K562 (cell line): ENCODE measurements around the gene BHLHE23. TPM values are rescaled to one million over a fixed set of nuclear protein-coding genes. Genes with fewer than 3 reads are reported as not detected.

Source experiments
- ASH1L ChIP-seq: fragments of 450-650 bp; IDR thresholded peaks from 2 replicates; pipeline ENCODE4 v1.6.1; 2018; ENCODE audit warnings: borderline replicate concordance, mild to moderate bottlenecking, low read depth; ENCODE audit not compliant: partially characterized antibody
- EGR1 ChIP-seq: fragments of 450-650 bp; conservative IDR thresholded peaks from 2 replicates; pipeline ENCODE4 v1.6.1; 2017; ENCODE audit warnings: mild to moderate bottlenecking
- GTF2A2 ChIP-seq: IDR thresholded peaks from 2 replicates; pipeline ENCODE4 v1.6.1; 2016; ENCODE audit warnings: mild to moderate bottlenecking, missing genetic modification characterization, missing compliant biosample characterization
- HMG20B ChIP-seq: fragments of 250-450 bp; sonication (Bioruptor Pico); IDR thresholded peaks from 2 replicates; pipeline ENCODE4 v1.5.0; 2021; ENCODE audit warnings: mild to moderate bottlenecking
- HNRNPUL1 ChIP-seq: fragments of 200-400 bp; formaldehyde crosslinking; IDR thresholded peaks from 2 replicates; pipeline ENCODE4 v1.6.1; 2017; ENCODE audit warnings: low read length
- LEF1 ChIP-seq: fragments of 450-650 bp; IDR thresholded peaks from 2 replicates; pipeline ENCODE4 v1.6.1; 2016; ENCODE audit warnings: mild to moderate bottlenecking
- MEIS2 ChIP-seq: fragments of 450-650 bp; IDR thresholded peaks from 2 replicates; pipeline ENCODE4 v1.6.1; 2014; ENCODE audit warnings: mild to moderate bottlenecking; ENCODE audit not compliant: partially characterized antibody
- NFE2 ChIP-seq: IDR thresholded peaks from 2 replicates; pipeline ENCODE4 v1.6.1; 2014; ENCODE audit warnings: antibody characterized with exemption, low read depth
- NFE2L1 ChIP-seq: fragments of 450-650 bp; IDR thresholded peaks from 2 replicates; pipeline ENCODE4 v1.6.1; 2016; ENCODE audit warnings: missing genetic modification characterization, low read depth, mild to moderate bottlenecking, missing compliant biosample characterization, moderate library complexity, borderline replicate concordance
- NRF1 ChIP-seq, 2 experiments: fragments of 450-650 bp; IDR thresholded peaks in 1 of 2; conservative IDR thresholded peaks in 1 of 2; 2 replicates each; pipeline ENCODE4 v1.6.1; 2014; ENCODE audit warnings: mild to moderate bottlenecking in 2 of 2
- PTRF ChIP-seq: fragments of 450-650 bp; IDR thresholded peaks from 2 replicates; pipeline ENCODE4 v1.6.1; 2016; ENCODE audit warnings: mild to moderate bottlenecking, missing genetic modification characterization, missing compliant biosample characterization
- SAP30 ChIP-seq: fragments of 200-600 bp; sonication (generic); IDR thresholded peaks from 2 replicates; pipeline ENCODE4 v1.6.1; 2012; ENCODE audit warnings: borderline replicate concordance, low read depth, mild to moderate bottlenecking, moderate library complexity, low read length, control low read depth, inconsistent platforms; ENCODE audit not compliant: insufficient read depth, poor library complexity, severe bottlenecking
- STAG1 ChIP-seq: sonication (generic); formaldehyde crosslinking; IDR thresholded peaks from 2 replicates; pipeline ENCODE4 v1.5.0; 2020; ENCODE audit warnings: missing genetic modification reagents, borderline replicate concordance
- TARDBP ChIP-seq: fragments of 450-650 bp; IDR thresholded peaks from 2 replicates; pipeline ENCODE4 v1.6.1; 2016
- XRCC5 ChIP-seq: fragments of 200-400 bp; formaldehyde crosslinking; IDR thresholded peaks from 2 replicates; pipeline ENCODE4 v1.6.1; 2017; ENCODE audit warnings: low read depth, mild to moderate bottlenecking, low read length
- YBX1 ChIP-seq: fragments of 450-650 bp; IDR thresholded peaks from 2 replicates; pipeline ENCODE4 v1.7.1; 2016; ENCODE audit warnings: mild to moderate bottlenecking
- ZNF24 ChIP-seq: fragments of 450-650 bp; IDR thresholded peaks from 2 replicates; pipeline ENCODE4 v1.6.1; 2016
- ZNF408 ChIP-seq: fragments of 250-450 bp; sonication (Bioruptor Pico); IDR thresholded peaks from 2 replicates; pipeline ENCODE4 v1.4.0; 2020; ENCODE audit warnings: low read depth, mild to moderate bottlenecking, moderate library complexity
- polyA plus RNA-seq, 8 experiments: library from polyadenylated mRNA; depleted of rRNA in 4 of 8; stranded (reverse) in 5 of 8; unstranded in 3 of 8; fragments of >200 nt; fragmentation: Nextera tagmentation in 2 of 8; fragmentation: Illumina TruSeq in 1 of 8; extraction: Ambion mirVana in 2 of 8; extraction: Trizol in 1 of 8; gene quantifications; 2 replicates each; pipeline versions ENCODE4 v1.2.1 to v1.2.3, GENCODE V29; 2011 to 2014; ENCODE audit warnings: inconsistent platforms in 1 of 8, missing spikeins in 1 of 8
- total RNA-seq, 7 experiments: library from RNA; depleted of rRNA in 6 of 7; stranded (reverse); fragments of >200 nt in 6 of 7; fragmentation: Illumina TruSeq in 2 of 7; extraction: Trizol in 2 of 7; gene quantifications; 2 replicates each; pipeline versions ENCODE4 v1.2.1 to v1.2.3, GENCODE V29; 2011 to 2021; ENCODE audit warnings: low replicate concordance in 1 of 7
- TF ChIP-seq, protein P1 (sequence below): fragments of 200-800 bp; sonication (Bioruptor generic); IDR thresholded peaks from 2 replicates; pipeline ENCODE4 v1.6.1; 2017; ENCODE audit warnings: missing genetic modification characterization, missing compliant biosample characterization
- TF ChIP-seq, protein P2 (sequence below): sonication (generic); formaldehyde crosslinking; IDR thresholded peaks from 2 replicates; pipeline ENCODE4 v1.8.0; 2022; ENCODE audit warnings: missing genetic modification reagents, mild to moderate bottlenecking, moderate library complexity, borderline replicate concordance
- TF ChIP-seq, protein P3 (sequence below): fragments of 450-650 bp; formaldehyde crosslinking; conservative IDR thresholded peaks from 2 replicates; pipeline ENCODE4 v1.4.0; 2022; ENCODE audit warnings: mild to moderate bottlenecking, missing genetic modification characterization
- TF ChIP-seq, protein P4 (sequence below): fragments of 250-450 bp; sonication (Bioruptor Pico); IDR thresholded peaks from 2 replicates; pipeline ENCODE4 v1.5.0; 2021; ENCODE audit warnings: mild to moderate bottlenecking, borderline replicate concordance

BHLHE23 gene
- total and polyA plus RNA-seq, 9 of the 15 experiments (the other 6 are each of a cell fraction or from before 2014, with no cell fraction given) = not detected

DNA sequence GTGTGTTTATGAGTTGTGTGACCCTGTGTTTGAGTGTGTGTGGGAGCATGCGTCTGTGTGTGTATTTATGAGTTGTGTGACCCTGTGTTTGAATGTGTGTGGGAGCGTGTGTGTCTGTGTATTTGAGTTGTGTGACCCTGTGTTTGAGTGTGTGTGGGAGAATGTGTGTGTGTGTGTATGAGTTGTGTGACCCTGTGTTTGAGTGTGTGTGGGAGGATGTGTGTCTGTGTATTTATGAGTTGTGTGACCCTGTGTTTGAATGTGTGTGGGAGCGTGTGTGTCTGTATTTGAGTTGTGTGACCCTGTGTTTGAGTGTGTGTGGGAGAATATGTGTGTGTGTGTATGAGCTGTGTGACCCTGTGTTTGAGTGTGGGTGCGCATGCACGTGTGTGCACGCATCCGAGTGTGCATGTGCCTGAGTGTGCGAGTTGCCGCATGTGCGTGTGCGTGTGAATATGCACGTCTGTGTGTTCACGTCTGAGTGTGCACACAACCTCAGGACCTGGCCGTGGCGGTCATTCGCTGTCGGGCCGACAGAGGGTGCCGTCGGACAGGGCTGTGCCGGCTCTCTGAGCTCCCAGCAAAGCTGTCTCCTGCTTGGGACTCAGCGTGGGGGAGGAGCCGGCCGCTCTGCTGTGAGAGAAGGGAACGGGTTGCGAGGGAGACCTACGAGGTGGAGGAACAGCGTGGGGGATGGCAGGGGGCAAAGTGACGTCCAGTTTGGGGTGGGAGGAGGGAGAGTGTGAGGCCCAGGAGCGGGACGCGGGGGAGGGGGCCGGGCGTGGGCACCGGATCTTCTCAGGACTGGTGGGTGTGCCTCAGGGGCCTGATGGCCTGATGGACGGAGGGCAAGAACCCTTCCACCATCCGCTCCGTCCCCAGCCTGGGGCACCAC, 34.6 kb downstream of the BHLHE23 start (continued):
- TF ChIP-seq, protein P1, sequence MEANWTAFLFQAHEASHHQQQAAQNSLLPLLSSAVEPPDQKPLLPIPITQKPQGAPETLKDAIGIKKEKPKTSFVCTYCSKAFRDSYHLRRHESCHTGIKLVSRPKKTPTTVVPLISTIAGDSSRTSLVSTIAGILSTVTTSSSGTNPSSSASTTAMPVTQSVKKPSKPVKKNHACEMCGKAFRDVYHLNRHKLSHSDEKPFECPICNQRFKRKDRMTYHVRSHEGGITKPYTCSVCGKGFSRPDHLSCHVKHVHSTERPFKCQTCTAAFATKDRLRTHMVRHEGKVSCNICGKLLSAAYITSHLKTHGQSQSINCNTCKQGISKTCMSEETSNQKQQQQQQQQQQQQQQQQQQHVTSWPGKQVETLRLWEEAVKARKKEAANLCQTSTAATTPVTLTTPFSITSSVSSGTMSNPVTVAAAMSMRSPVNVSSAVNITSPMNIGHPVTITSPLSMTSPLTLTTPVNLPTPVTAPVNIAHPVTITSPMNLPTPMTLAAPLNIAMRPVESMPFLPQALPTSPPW = peak; percentile 25; the same call in 1 of the 2 replicates
- TF ChIP-seq HNRNPUL1 = no peak
- 0 out of 2 replicates have a peak, but pooled peaks have one; percentile 45 for TF ChIP-seq TARDBP
- TF ChIP-seq ZNF24 = no peak
- no peak for TF ChIP-seq ASH1L
- 0 out of 4 replicates have a peak, but pooled peaks of 1 of the 2 experiments have one; percentile 29 for TF ChIP-seq NRF1 (conservative IDR thresholded peaks at IDR 0.05 in 1 of 2, IDR thresholded peaks at IDR 0.05 in 1 of 2)
- TF ChIP-seq NFE2L1 = no peak
- TF ChIP-seq ZNF408 = no peak
- no peak for TF ChIP-seq SAP30
- peak; percentile 70; the same call in 1 of the 2 replicates for TF ChIP-seq XRCC5
- peak; percentile 14 for TF ChIP-seq MEIS2
- no peak for TF ChIP-seq HMG20B (CRISPR knock-in tag)
- no peak for TF ChIP-seq YBX1
- TF ChIP-seq LEF1 = no peak
- TF ChIP-seq GTF2A2 (tag) = no peak
- TF ChIP-seq EGR1 = peak; percentile 31; the same call in 1 of the 2 replicates
- TF ChIP-seq, protein P2, sequence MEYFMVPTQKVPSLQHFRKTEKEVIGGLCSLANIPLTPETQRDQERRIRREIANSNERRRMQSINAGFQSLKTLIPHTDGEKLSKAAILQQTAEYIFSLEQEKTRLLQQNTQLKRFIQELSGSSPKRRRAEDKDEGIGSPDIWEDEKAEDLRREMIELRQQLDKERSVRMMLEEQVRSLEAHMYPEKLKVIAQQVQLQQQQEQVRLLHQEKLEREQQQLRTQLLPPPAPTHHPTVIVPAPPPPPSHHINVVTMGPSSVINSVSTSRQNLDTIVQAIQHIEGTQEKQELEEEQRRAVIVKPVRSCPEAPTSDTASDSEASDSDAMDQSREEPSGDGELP (CRISPR knock-in tag) = peak; percentile 65; the same call in 1 of the 2 replicates
- no peak for TF ChIP-seq NFE2
- TF ChIP-seq PTRF = no peak
- TF ChIP-seq, protein P3, sequence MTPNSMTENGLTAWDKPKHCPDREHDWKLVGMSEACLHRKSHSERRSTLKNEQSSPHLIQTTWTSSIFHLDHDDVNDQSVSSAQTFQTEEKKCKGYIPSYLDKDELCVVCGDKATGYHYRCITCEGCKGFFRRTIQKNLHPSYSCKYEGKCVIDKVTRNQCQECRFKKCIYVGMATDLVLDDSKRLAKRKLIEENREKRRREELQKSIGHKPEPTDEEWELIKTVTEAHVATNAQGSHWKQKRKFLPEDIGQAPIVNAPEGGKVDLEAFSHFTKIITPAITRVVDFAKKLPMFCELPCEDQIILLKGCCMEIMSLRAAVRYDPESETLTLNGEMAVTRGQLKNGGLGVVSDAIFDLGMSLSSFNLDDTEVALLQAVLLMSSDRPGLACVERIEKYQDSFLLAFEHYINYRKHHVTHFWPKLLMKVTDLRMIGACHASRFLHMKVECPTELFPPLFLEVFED (CRISPR knock-in tag) = no peak
- TF ChIP-seq STAG1 (CRISPR knock-in tag) = 0 out of 2 replicates have a peak, but pooled peaks have one; percentile 53
- TF ChIP-seq, protein P4, sequence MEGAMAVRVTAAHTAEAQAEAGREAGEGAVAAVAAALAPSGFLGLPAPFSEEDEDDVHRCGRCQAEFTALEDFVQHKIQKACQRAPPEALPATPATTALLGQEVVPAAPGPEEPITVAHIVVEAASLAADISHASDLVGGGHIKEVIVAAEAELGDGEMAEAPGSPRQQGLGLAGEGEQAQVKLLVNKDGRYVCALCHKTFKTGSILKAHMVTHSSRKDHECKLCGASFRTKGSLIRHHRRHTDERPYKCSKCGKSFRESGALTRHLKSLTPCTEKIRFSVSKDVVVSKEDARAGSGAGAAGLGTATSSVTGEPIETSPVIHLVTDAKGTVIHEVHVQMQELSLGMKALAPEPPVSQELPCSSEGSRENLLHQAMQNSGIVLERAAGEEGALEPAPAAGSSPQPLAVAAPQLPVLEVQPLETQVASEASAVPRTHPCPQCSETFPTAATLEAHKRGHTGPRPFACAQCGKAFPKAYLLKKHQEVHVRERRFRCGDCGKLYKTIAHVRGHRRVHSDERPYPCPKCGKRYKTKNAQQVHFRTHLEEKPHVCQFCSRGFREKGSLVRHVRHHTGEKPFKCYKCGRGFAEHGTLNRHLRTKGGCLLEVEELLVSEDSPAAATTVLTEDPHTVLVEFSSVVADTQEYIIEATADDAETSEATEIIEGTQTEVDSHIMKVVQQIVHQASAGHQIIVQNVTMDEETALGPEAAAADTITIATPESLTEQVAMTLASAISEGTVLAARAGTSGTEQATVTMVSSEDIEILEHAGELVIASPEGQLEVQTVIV = no peak
